ENCODE results near the gene KIF5C.

Gene KIF5C

GRCh38 chr2:149044500-149044899, 169.5 kb downstream of the KIF5C start:
- Histone ChIP-seq H3K23ac (ENCODE audit: low read depth, low read length, poor library complexity) (no peak overlapping the region), H3K4ac (ENCODE audit: low read length) (no peak overlapping the region), H2BK5ac (ENCODE audit: low read length) (no peak overlapping the region), H2AK5ac (ENCODE audit: low read depth, low read length) (no peak overlapping the region), H3K79me1 (ENCODE audit: low read depth, low read length) (no peaks in the 10 kb centered on the region), H3K27ac (replicated peaks; ENCODE audit: low read length) (no peak overlapping the region), H2AFZ (ENCODE audit: low read length) (no peak overlapping the region), H2BK12ac (ENCODE audit: low read length) (no peak overlapping the region), H2BK15ac (ENCODE audit: low read length) (no peak overlapping the region), H3K27me3 (ENCODE audit: control insufficient read depth in 3 of 3, insufficient read depth in 3 of 3, low read depth in 1 of 3, low read length in 3 of 3) (peaks cover 0 to 30% (median 3%) of the 10 kb centered on the region in 3 experiments), H3K36me3 (replicated peaks in 1 of 2; ENCODE audit: control insufficient read depth in 2 of 2, insufficient read depth in 2 of 2, low read length in 2 of 2) (no peaks in the 10 kb centered on the region), H2BK120ac (ENCODE audit: low read depth, low read length) (no peak overlapping the region), H4K91ac (ENCODE audit: low read depth, low read length, poor library complexity) (no peak overlapping the region), H3K4me3 (ENCODE audit: low read length in 2 of 2) (no peak overlapping the region), H4K8ac (ENCODE audit: low read depth, low read length) (no peak overlapping the region), H3K18ac (ENCODE audit: low read length) (no peak overlapping the region), H3K4me1 (ENCODE audit: control insufficient read depth in 2 of 2, insufficient read depth in 1 of 2, low read depth in 1 of 2, low read length in 2 of 2) (no peaks in the 10 kb centered on the region), H3K14ac (ENCODE audit: low read length) (no peak overlapping the region), H3K4me2 (ENCODE audit: insufficient read depth, low read length, poor library complexity, severe bottlenecking) (no peak overlapping the region), H3K9ac (ENCODE audit: low read depth, low read length, poor library complexity) (no peak overlapping the region), H3K9me3 (replicated peaks in 1 of 2; ENCODE audit: control insufficient read depth in 2 of 2, insufficient read depth in 1 of 2, low read depth in 1 of 2, low read length in 2 of 2) (peaks cover 0 to 4% of the 10 kb centered on the region in 2 donors)
- no CpG with 5 or more reads among the region's 1 CpG for WGBS, 2 donors (ENCODE audit: extremely low coverage in 2 of 2, insufficient read length in 2 of 2, insufficient replicate concordance in 1 of 2)
- DNase-seq (ENCODE audit: low spot score) = no peak

DNA sequence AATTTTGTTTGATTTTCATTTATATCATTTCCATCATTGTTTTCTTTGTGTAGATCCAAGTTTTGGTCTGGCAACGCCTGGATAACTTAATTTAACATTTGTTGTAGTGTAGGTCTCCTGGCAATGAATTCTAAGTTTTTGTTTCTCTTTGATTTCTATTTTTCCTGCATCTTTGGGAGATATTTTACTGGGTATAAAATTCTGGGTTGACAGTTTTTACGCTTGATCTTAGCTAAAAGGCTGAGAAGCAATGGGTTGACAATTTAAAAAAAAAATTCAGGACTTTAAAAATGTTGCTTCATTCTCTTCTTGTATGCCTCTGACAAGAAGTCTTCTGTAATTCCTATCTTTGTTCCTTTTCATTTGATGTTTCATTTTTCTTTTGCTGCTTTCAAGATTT, 172.1 kb downstream of the KIF5C start:
- Histone ChIP-seq H3K9me3 (replicated peaks in 1 of 2; ENCODE audit: control insufficient read depth in 2 of 2, insufficient read depth in 1 of 2, low read depth in 1 of 2, low read length in 2 of 2) (peaks cover 0 to 4% of the 10 kb centered on the region in 2 donors), H3K4ac (ENCODE audit: low read length) (no peak overlapping the region), H3K4me1 (ENCODE audit: control insufficient read depth in 2 of 2, insufficient read depth in 1 of 2, low read depth in 1 of 2, low read length in 2 of 2) (no peaks in the 10 kb centered on the region), H3K9ac (ENCODE audit: low read depth, low read length, poor library complexity) (no peak overlapping the region), H2BK15ac (ENCODE audit: low read length) (no peak overlapping the region), H3K27ac (replicated peaks; ENCODE audit: low read length) (no peak overlapping the region), H3K36me3 (replicated peaks in 1 of 2; ENCODE audit: control insufficient read depth in 2 of 2, insufficient read depth in 2 of 2, low read length in 2 of 2) (no peaks in the 10 kb centered on the region), H3K23ac (ENCODE audit: low read depth, low read length, poor library complexity) (no peak overlapping the region), H3K18ac (ENCODE audit: low read length) (no peak overlapping the region), H3K4me2 (ENCODE audit: insufficient read depth, low read length, poor library complexity, severe bottlenecking) (no peak overlapping the region), H4K8ac (ENCODE audit: low read depth, low read length) (no peak overlapping the region), H3K14ac (ENCODE audit: low read length) (no peak overlapping the region), H3K79me1 (ENCODE audit: low read depth, low read length) (no peaks in the 10 kb centered on the region), H2AK5ac (ENCODE audit: low read depth, low read length) (no peak overlapping the region), H3K27me3 (ENCODE audit: control insufficient read depth in 3 of 3, insufficient read depth in 3 of 3, low read depth in 1 of 3, low read length in 3 of 3) (peaks cover 0 to 12% (median 0%) of the 10 kb centered on the region in 3 experiments), H2AFZ (ENCODE audit: low read length) (no peak overlapping the region), H2BK12ac (ENCODE audit: low read length) (no peak overlapping the region), H2BK120ac (ENCODE audit: low read depth, low read length) (no peak overlapping the region), H4K91ac (ENCODE audit: low read depth, low read length, poor library complexity) (no peak overlapping the region), H3K4me3 (ENCODE audit: low read length in 2 of 2) (no peak overlapping the region), H2BK5ac (ENCODE audit: low read length) (no peak overlapping the region)
- WGBS, 2 donors (ENCODE audit: extremely low coverage in 2 of 2, insufficient read length in 2 of 2, insufficient replicate concordance in 1 of 2) = no CpG with 5 or more reads among the region's 2 CpGs
- DNase-seq (ENCODE audit: low spot score) = no peak

GRCh38 chr2:149049142-149049541, 174.1 kb downstream of the KIF5C start:
- Histone ChIP-seq H2BK120ac (ENCODE audit: low read depth, low read length) (no peak overlapping the region), H3K36me3 (replicated peaks in 1 of 2; ENCODE audit: control insufficient read depth in 2 of 2, insufficient read depth in 2 of 2, low read length in 2 of 2) (no peaks in the 10 kb centered on the region), H4K91ac (ENCODE audit: low read depth, low read length, poor library complexity) (no peak overlapping the region), H2BK5ac (ENCODE audit: low read length) (no peak overlapping the region), H2BK12ac (ENCODE audit: low read length) (no peak overlapping the region), H3K23ac (ENCODE audit: low read depth, low read length, poor library complexity) (no peak overlapping the region), H3K9me3 (replicated peaks in 1 of 2; ENCODE audit: control insufficient read depth in 2 of 2, insufficient read depth in 1 of 2, low read depth in 1 of 2, low read length in 2 of 2) (peaks cover 0 to 4% of the 10 kb centered on the region in 2 donors), H2BK15ac (ENCODE audit: low read length) (no peak overlapping the region), H3K14ac (ENCODE audit: low read length) (no peak overlapping the region), H3K4me3 (ENCODE audit: low read length in 2 of 2) (no peak overlapping the region), H2AFZ (ENCODE audit: low read length) (no peak overlapping the region), H3K27ac (replicated peaks; ENCODE audit: low read length) (no peak overlapping the region), H2AK5ac (ENCODE audit: low read depth, low read length) (no peak overlapping the region), H3K9ac (ENCODE audit: low read depth, low read length, poor library complexity) (no peak overlapping the region), H3K27me3 (ENCODE audit: control insufficient read depth in 3 of 3, insufficient read depth in 3 of 3, low read depth in 1 of 3, low read length in 3 of 3) (peaks cover 0 to 5% (median 0%) of the 10 kb centered on the region in 3 experiments), H3K4me1 (ENCODE audit: control insufficient read depth in 2 of 2, insufficient read depth in 1 of 2, low read depth in 1 of 2, low read length in 2 of 2) (no peaks in the 10 kb centered on the region), H3K79me1 (ENCODE audit: low read depth, low read length) (no peaks in the 10 kb centered on the region), H4K8ac (ENCODE audit: low read depth, low read length) (no peak overlapping the region), H3K4me2 (ENCODE audit: insufficient read depth, low read length, poor library complexity, severe bottlenecking) (no peak overlapping the region), H3K4ac (ENCODE audit: low read length) (no peak overlapping the region), H3K18ac (ENCODE audit: low read length) (no peak overlapping the region)
- DNase-seq (ENCODE audit: low spot score) = no peak
- no CpG with 5 or more reads among the region's 2 CpGs for WGBS, 2 donors (ENCODE audit: extremely low coverage in 2 of 2, insufficient read length in 2 of 2, insufficient replicate concordance in 1 of 2)

DNA sequence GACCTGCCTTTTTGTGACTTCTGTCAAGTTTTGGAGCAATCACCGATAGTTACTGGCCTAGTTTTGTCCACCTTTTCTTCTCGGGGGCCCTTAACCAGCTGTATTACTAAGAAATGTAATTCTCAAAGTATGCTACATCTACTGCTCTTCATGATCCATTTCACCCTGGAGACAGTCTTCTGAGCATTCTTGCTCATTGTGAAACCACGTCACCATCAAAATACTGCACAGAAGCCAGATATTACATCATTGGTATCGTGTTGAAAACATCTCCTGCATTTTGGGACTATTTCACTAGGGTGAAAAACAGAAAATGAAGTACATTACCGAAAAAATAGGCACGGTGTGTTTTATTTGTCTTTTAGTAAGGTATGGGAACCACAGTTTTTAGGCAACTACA, 175.2 kb downstream of the KIF5C start:
- no CpG with 5 or more reads among the region's 6 CpGs for WGBS, 2 donors (ENCODE audit: extremely low coverage in 2 of 2, insufficient read length in 2 of 2, insufficient replicate concordance in 1 of 2)
- Histone ChIP-seq H2AFZ (ENCODE audit: low read length) (no peak overlapping the region), H3K9ac (ENCODE audit: low read depth, low read length, poor library complexity) (no peak overlapping the region), H2BK12ac (ENCODE audit: low read length) (no peak overlapping the region), H3K23ac (ENCODE audit: low read depth, low read length, poor library complexity) (no peak overlapping the region), H3K36me3 (replicated peaks in 1 of 2; ENCODE audit: control insufficient read depth in 2 of 2, insufficient read depth in 2 of 2, low read length in 2 of 2) (no peaks in the 10 kb centered on the region), H3K4me1 (ENCODE audit: control insufficient read depth in 2 of 2, insufficient read depth in 1 of 2, low read depth in 1 of 2, low read length in 2 of 2) (no peaks in the 10 kb centered on the region), H2BK15ac (ENCODE audit: low read length) (no peak overlapping the region), H2AK5ac (ENCODE audit: low read depth, low read length) (no peak overlapping the region), H3K4me3 (ENCODE audit: low read length in 2 of 2) (no peak overlapping the region), H3K18ac (ENCODE audit: low read length) (no peak overlapping the region), H3K27ac (replicated peaks; ENCODE audit: low read length) (no peak overlapping the region), H2BK5ac (ENCODE audit: low read length) (no peak overlapping the region), H3K9me3 (replicated peaks in 1 of 2; ENCODE audit: control insufficient read depth in 2 of 2, insufficient read depth in 1 of 2, low read depth in 1 of 2, low read length in 2 of 2) (peaks cover 0 to 4% of the 10 kb centered on the region in 2 donors), H3K4me2 (ENCODE audit: insufficient read depth, low read length, poor library complexity, severe bottlenecking) (no peak overlapping the region), H3K79me1 (ENCODE audit: low read depth, low read length) (no peaks in the 10 kb centered on the region), H4K91ac (ENCODE audit: low read depth, low read length, poor library complexity) (no peak overlapping the region), H3K27me3 (ENCODE audit: control insufficient read depth in 3 of 3, insufficient read depth in 3 of 3, low read depth in 1 of 3, low read length in 3 of 3) (peaks cover 0 to 9% (median 0%) of the 10 kb centered on the region in 3 experiments), H4K8ac (ENCODE audit: low read depth, low read length) (no peak overlapping the region), H2BK120ac (ENCODE audit: low read depth, low read length) (no peak overlapping the region), H3K4ac (ENCODE audit: low read length) (no peak overlapping the region), H3K14ac (ENCODE audit: low read length) (no peak overlapping the region)
- no peak for DNase-seq (ENCODE audit: low spot score)
